Adipocyte (in vitro differentiated cells): ENCODE results near the gene SUPT3H.
A peak's percentile ranks its signal among the peaks of the same experiment; 100 is the strongest.

Experiments used
- DNase-seq: peaks from one replicate; pipeline ENCODE4 v3.0.0-alpha.2; 2015; ENCODE audit warnings: low read depth
- H3K27me3 ChIP-seq: replicated peaks from 2 replicates; pipeline ENCODE4 v1.7.0; 2013; ENCODE audit warnings: mild to moderate bottlenecking, low read length, moderate library complexity; ENCODE audit not compliant: control insufficient read depth, insufficient read depth
- H3K36me3 ChIP-seq: 2 replicates; pipeline ENCODE4 v1.7.0; 2013; ENCODE audit warnings: low read length, mild to moderate bottlenecking, moderate library complexity; ENCODE audit not compliant: control insufficient read depth, insufficient read depth, severe bottlenecking
- H3K4me1 ChIP-seq: 2 replicates; pipeline ENCODE4 v1.7.0; 2013; ENCODE audit warnings: mild to moderate bottlenecking, low read length, moderate library complexity; ENCODE audit not compliant: control insufficient read depth, insufficient read depth
- H3K4me3 ChIP-seq: 2 replicates; pipeline ENCODE4 v1.7.0; 2013; ENCODE audit warnings: mild to moderate bottlenecking, low read length, moderate library complexity
- H3K9ac ChIP-seq: 2 replicates; pipeline ENCODE4 v1.7.0; 2013; ENCODE audit warnings: mild to moderate bottlenecking, low read length, moderate library complexity
- H3K9me3 ChIP-seq: 2 replicates; pipeline ENCODE4 v1.7.0; 2013; ENCODE audit warnings: mild to moderate bottlenecking, low read length, moderate library complexity; ENCODE audit not compliant: control insufficient read depth

The SUPT3H gene

GRCh38 chr6:45132059-45132458 is 245.7 kb downstream of the SUPT3H start:
- Histone ChIP-seq H3K4me1 (peaks cover 9% of the 10 kb centered on the region), H3K36me3 (no peaks in the 10 kb centered on the region), H3K9ac (no peak overlapping the region), H3K4me3 (no peak overlapping the region), H3K9me3 (peaks cover 10% of the 10 kb centered on the region), H3K27me3 (no peaks in the 10 kb centered on the region)
- peak; percentile 37 for DNase-seq

- peaks cover 9% of the 10 kb centered on the region for H3K4me1 ChIP-seq
- no peak overlapping the region for H3K4me3 ChIP-seq
These were observed 248.7 kb downstream of the SUPT3H start for GRCh38 chr6:45129051-45129450.

GRCh38 chr6:45127185-45127584 is 250.5 kb downstream of the SUPT3H start:
- H3K9ac ChIP-seq, result no peak overlapping the region
- H3K36me3 ChIP-seq, result no peaks in the 10 kb centered on the region
- no peak overlapping the region for H3K4me3 ChIP-seq
- H3K4me1 ChIP-seq, result peaks cover 4% of the 10 kb centered on the region
- no peak for DNase-seq
- H3K9me3 ChIP-seq, result no peaks in the 10 kb centered on the region
- no peaks in the 10 kb centered on the region for H3K27me3 ChIP-seq

More at GRCh38 chr6:45129051-45129450, 248.7 kb downstream of the SUPT3H start:
- no peak for DNase-seq
- H3K36me3 ChIP-seq, result no peaks in the 10 kb centered on the region
- no peaks in the 10 kb centered on the region for H3K27me3 ChIP-seq
- no peak overlapping the region for H3K9ac ChIP-seq
- H3K9me3 ChIP-seq, result no peaks in the 10 kb centered on the region

- no peak overlapping the region for H3K9ac ChIP-seq
- H3K27me3 ChIP-seq, result no peaks in the 10 kb centered on the region
- no peaks in the 10 kb centered on the region for H3K36me3 ChIP-seq
- no peaks in the 10 kb centered on the region for H3K9me3 ChIP-seq
- H3K4me3 ChIP-seq, result no peak overlapping the region
- peaks cover 3% of the 10 kb centered on the region for H3K4me1 ChIP-seq
- no peak for DNase-seq
These were observed 251.7 kb downstream of the SUPT3H start for GRCh38 chr6:45126033-45126432.

GRCh38 chr6:45123023-45123422 is 254.7 kb downstream of the SUPT3H start:
- no peak for DNase-seq
- Histone ChIP-seq H3K36me3 (no peaks in the 10 kb centered on the region), H3K9ac (no peak overlapping the region), H3K9me3 (no peaks in the 10 kb centered on the region), H3K4me1 (peaks cover 16% of the 10 kb centered on the region), H3K27me3 (no peaks in the 10 kb centered on the region), H3K4me3 (no peak overlapping the region)

DNA sequence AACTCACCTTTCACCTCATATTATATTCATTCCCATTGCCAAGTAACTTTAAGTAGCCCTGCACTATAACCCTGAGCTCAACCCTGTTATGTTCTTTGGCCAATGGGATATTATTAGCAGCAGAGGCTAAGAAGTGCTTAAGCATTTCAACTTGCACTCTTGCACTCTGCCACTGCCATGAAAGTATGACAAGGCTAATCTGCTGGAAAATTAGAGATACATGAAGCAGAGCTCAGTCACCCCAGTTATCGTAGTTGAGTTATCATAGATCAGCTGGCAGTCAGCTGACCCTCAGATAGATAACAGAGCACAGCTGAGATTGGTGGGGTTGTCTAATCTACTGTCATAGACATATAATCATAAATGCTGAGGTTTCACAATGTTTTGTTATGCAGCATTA is 259.0 kb downstream of the SUPT3H start:
- H3K9ac ChIP-seq, result no peak overlapping the region
- DNase-seq, result no peak
- no peaks in the 10 kb centered on the region for H3K9me3 ChIP-seq
- no peak overlapping the region for H3K4me3 ChIP-seq
- peaks cover 29% of the 10 kb centered on the region for H3K4me1 ChIP-seq
- no peaks in the 10 kb centered on the region for H3K27me3 ChIP-seq
- H3K36me3 ChIP-seq, result no peaks in the 10 kb centered on the region

DNA sequence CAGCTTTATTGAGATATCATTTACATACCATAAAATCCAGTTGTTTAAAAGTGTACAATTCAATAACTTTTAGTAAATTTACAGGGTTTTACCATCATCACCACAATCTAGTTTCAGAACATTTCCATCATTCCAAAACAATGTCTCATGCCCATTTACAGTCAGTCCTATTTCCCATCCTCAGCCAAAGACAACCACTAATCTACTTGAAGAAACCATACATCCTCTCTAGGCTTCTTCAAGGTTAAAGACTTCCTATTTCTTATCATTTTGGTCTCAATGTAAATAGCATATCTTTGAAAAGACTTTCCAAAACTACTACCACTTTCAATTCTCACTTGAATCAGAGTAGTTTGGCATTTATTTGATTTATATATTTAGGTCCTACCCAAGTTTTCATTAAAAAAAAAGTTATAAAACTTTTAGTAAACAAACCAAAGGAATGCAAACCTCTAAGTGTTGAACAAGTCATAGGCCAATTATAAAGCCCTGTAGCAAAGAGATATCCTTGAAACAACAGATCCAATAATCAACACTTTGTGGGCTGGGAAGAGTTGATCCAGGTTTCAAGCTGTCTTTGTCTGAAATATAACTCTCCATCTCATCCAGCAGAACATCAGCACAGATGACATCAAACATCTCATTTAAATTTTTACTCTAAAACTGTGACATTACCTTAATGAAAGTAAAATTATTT is 260.9 kb downstream of the SUPT3H start:
- Histone ChIP-seq H3K27me3 (no peaks in the 10 kb centered on the region), H3K9me3 (no peaks in the 10 kb centered on the region), H3K4me1 (peaks cover 29% of the 10 kb centered on the region), H3K9ac (peak overlapping the region; percentile 27), H3K4me3 (peak overlapping the region; percentile 8), H3K36me3 (no peaks in the 10 kb centered on the region)
- DNase-seq, result peak; percentile 71

DNA sequence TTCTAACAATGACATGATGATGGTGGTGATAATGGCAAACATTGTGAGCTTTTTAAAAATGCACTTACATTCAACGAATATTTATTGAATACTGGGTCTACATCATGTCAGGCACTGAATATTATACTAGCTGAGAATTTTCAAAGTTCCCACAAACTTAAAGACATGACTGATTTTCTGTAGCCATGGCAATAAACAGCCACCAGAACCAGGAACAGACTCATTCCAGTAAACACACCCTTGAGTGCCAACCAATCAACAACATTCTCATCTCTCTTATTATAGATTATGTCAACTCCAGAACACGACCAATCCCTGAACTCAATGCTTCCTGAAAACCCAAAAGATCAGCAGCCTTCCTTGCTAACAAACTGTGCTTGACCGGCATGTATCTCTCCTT is 262.0 kb downstream of the SUPT3H start:
- H3K27me3 ChIP-seq, result no peaks in the 10 kb centered on the region
- no peaks in the 10 kb centered on the region for H3K36me3 ChIP-seq
- no peaks in the 10 kb centered on the region for H3K9me3 ChIP-seq
- DNase-seq, result peak; percentile 26
- H3K4me1 ChIP-seq, result peaks cover 24% of the 10 kb centered on the region
- peak overlapping the region; percentile 27 for H3K9ac ChIP-seq
- H3K4me3 ChIP-seq, result no peak overlapping the region

GRCh38 chr6:45112711-45113110 is 265.0 kb downstream of the SUPT3H start:
- Histone ChIP-seq H3K36me3 (no peaks in the 10 kb centered on the region), H3K4me3 (no peak overlapping the region), H3K4me1 (peaks cover 13% of the 10 kb centered on the region), H3K9me3 (no peaks in the 10 kb centered on the region), H3K9ac (no peak overlapping the region), H3K27me3 (no peaks in the 10 kb centered on the region)
- no peak for DNase-seq

DNA sequence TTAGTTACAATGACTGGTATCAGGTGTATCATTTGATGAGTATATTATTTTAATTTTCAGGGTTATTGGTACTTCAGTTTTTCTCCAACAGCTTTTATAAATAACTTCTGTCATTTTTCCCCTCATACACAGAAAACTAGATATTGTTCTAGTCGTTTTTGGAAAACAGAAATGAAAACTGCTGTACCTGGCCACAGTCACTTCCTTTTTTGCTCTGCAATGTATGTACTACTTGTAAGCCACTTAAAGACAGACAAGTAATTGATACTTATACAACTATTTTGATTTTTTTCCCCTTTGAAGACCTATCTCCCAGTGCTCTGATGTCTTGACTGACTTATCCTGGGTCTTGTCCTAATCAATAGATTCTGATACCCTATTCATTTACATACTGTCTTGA is 268.2 kb downstream of the SUPT3H start:
- H3K4me1 ChIP-seq, result no peaks in the 10 kb centered on the region
- no peak overlapping the region for H3K4me3 ChIP-seq
- peaks cover under 1% of the 10 kb centered on the region for H3K9me3 ChIP-seq
- H3K27me3 ChIP-seq, result no peaks in the 10 kb centered on the region
- H3K9ac ChIP-seq, result no peak overlapping the region
- DNase-seq, result no peak
- no peaks in the 10 kb centered on the region for H3K36me3 ChIP-seq

DNA sequence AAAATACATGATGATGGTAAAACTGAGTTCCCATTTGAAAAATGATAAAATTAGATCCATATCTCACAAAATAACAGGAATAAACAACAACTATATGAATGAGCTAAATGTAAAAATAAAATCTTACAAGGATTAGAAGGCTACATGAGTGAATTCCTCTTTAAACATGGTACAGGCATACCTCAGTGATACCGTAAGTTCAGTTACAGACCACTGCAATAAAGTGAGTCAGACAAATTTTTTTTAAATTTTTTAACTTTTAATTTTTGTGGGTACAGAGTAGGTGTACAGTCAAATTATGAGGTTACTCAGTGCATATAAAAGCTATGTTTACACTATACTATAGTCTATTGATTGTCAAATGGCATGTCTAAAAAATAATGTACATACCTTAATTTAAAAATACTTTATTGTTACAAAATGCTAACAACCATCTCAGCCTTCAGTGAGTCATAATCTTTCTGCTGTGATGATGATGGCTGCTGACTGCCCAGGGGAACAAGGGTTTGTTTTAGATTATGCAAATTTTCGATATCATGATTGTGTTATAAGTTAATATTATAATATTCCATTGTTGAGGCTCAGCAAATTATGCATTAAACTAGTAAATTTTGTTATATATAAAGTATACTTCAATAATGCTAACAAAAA is 272.4 kb downstream of the SUPT3H start:
- peak; percentile 12 for DNase-seq
- peaks cover 4% of the 10 kb centered on the region for H3K9me3 ChIP-seq
- no peak overlapping the region for H3K9ac ChIP-seq
- no peaks in the 10 kb centered on the region for H3K36me3 ChIP-seq
- H3K27me3 ChIP-seq, result no peaks in the 10 kb centered on the region
- H3K4me1 ChIP-seq, result no peaks in the 10 kb centered on the region
- H3K4me3 ChIP-seq, result no peak overlapping the region
